ENCODE data around the gene ETS1.

Gene ETS1

DNA sequence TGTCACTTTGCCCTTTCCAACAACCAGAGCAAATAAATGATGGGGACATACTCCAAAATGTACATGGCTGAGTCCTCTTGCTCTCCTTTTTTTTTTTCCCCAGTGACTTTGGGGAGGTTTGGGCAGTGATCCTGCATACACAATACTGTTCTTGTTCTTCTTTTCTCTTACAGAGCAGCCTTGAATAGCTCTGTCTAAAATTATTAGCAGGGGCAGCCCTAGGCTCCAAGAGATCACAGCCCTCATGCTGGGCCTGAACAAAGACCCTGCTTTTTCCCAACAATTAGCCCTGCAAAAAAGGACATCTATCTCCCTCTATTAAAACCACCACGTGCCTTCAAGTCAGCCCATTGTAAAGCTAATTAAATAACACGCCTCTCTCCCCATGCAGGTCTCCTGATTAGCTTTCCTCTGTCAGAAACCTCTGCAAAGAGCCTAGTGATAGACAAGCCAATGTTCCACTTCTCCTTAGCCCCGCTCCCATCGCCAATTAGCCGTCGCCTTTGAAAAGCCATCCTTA, 54.7 kb downstream of the ETS1 start:
- no peak for DNase-seq

DNA sequence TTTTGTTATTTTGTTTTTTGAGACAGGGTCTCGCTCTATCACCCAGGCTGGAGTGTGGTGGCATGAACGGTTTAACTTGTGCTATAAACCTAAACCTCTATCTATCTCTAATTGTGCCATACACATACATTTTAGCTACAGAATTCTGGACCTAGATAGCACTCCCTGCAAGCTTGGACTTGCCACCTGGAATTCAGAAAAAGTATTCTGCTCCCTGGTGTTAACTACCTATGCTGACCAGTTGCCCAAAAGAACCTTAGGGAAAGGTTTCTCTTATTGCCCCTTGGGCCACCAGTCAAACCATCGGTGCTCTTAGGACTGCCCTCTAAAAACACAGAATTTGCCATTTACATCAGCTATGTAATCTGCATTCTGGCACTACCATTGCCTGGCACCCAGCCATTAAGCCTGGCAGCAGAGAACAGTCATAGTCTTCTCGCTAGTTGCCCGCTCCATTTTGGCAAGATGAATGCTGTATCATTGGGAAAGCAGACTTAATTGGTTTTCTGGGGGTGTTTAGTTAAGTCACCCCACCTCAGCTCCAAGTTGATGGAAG, 55.3 kb downstream of the ETS1 start:
- DNase-seq: no peak

DNA sequence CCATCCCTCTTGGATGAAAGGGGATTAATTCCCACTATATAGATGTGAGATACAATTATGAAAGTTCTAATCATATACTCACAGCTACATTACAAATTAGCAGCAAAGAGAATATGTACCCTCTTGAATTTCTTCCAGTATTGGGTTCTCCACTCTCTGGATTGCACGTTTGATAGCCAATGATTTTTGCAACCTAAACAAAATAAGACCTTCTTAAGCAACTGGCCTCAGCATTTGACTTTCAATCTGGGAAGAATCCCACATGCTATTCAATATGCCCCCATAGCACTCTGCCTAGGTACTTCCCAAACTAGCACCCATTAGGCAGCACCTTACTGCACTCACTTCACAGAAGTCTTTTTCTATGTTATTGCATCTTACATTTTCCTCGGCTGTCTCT, 55.8 kb downstream of the ETS1 start:
- no peak for DNase-seq

GRCh38 chr11:128530118-128531074, 57.0 kb downstream of the ETS1 start:
- no peak for DNase-seq

- no peak for DNase-seq
Observed at GRCh38 chr11:128528294-128528693, 59.1 kb downstream of the ETS1 start.

DNA sequence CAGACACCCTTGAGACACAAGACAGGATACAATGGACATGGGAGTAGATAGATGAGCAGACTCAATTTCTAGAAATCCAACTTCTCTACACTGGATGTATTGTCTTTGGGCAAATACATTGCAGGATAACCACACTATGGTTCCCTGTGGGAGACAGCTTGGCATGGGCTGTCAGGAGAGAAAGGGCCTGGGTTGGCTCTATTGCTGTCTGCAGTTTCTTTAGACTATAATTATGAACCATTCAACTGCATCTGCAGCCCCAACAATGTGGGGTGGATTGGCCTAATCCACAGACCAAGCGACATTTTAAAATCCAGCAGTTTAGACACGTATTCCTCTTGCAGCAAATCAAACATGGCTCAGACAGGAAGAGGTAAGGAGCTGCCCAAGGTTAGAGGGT, 60.3 kb downstream of the ETS1 start:
- DNase-seq: no peak

GRCh38 chr11:128525411-128526243, 61.7 kb downstream of the ETS1 start:
- peak; percentile 84 for DNase-seq

GRCh38 chr11:128524172-128524571, 63.2 kb downstream of the ETS1 start:
- DNase-seq: peak; percentile 6

DNA sequence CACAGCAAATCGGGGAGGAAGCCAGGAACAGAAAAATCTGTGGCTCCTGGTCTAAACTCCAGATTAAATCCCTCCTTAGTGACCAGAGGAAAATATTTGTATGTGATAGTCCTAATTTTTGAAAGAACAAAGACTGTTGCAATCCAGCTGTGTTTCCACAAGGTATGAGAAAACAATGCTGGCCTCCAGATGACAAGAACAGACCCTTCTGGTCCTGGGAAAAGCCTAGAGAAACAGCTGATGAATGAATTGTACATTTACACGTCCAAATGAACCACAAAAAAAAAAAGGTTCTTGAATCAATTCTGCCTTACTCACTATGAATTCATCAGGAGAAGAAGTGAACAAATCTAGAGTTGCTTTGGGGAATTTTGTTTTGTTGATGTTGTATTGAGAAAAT, 63.7 kb downstream of the ETS1 start:
- peak; percentile 18 for DNase-seq

DNA sequence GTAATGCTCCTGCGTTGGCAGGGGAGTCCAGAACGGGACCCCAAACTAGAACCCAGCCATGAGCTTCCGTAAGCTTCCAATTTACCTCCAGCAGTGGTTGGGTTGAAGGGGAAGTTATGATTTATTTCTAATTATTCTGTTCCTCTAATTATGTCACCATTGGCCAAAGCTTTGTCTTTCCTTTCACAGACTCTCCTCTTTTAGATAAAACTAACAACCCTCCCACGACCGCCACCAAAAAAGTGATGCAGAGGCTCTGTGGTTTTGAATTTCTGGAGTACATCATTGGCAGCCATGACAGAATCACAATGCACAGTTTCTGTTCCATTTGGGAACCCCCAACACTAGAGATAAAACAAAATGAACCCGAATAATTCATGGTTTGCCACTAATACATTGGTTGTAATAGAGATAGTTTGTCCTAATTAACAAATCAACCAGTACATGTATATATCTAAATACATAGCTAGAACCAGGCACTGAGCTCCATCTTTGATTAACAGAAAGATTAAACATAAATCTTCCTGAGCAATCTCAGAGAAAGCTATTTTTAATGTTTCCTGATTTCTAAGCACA, 64.3 kb downstream of the ETS1 start:
- peak; percentile 77 for DNase-seq

DNA sequence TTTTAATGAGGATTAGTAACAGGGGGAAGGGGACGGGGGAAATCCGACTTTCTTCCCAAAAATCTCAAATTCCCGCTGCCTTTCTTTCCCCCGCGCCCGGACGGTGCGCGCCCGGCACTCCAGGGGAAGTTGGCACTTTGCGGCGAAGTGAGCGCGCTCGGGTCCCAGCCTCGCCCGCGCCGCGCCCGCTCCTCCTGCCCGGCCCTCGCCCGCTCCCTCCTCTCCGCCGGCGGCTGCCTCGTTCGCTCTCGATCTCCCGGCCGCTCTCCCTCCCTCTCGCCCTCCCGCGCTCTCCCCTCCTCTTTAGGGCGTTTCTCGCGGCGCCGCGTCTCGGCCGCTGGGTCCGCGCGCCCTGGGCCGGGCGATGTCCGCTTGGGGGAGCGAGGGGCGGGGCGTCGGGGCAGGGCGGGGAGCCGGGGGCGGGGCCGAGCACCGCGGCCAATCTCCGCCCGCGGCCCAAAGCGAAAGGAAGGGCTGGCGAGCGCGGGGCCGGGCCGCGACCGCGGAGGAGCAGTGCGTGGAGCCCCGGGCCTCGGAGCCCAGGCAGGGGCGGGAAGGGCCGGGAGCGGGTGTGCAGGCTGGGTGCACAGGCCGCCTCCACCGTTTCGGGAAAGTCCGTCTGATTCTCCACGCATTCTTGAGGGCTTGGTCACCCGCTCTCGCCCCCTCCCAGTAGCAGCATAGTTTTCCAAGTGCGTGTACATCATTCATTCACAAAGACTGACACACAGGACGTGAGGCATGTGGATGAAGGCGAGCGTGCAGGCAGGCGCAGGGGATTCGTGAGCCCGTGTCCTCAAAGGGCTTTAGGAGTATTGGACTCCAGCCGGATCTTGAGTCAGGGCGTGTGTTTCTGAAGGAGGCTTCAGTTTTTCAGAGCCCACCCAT, 65.1 kb downstream of the ETS1 start:
- DNase-seq: peak; percentile 93

GRCh38 chr11:128521682-128522054, 65.7 kb downstream of the ETS1 start:
- no peak for DNase-seq

DNA sequence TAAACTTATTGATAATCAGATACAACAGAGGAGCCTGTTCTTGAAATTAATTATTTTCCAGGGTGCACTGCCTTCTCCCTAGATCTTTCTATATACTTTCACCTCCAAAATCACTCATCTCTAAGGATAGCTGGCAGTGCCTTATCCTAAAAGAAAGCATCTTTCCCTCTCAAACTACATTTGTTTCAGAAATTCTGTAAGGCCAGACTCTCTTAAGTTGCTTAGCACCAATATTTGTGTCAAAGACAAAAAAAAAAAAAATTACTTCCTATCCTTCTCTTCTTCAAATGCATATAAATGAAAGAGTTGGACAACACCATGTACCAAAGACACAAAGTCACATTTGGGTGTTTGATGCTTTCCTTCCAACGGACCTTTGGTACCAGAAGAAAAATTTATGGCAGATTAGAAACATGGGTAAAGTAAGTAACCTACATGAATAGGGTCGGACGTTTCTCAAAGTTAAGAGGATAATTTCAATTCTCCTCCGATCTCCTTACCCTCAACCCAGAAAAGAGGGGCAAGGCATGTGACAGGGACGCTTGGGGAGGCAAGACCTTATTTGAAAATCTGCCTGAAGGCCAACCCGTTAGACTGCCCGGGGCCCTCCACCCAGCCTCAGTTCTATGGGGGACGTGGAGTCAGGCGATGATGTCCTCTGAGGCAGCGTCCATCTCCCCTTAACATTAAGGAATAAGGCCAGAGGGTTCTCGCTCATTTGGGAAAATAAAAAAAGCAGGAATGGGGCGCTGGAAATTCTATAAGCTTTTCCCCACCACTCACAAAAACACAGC, 66.3 kb downstream of the ETS1 start:
- DNase-seq: peak; percentile 46

- DNase-seq: peak; percentile 65
Observed at GRCh38 chr11:128520206-128520887, 67.0 kb downstream of the ETS1 start.

DNA sequence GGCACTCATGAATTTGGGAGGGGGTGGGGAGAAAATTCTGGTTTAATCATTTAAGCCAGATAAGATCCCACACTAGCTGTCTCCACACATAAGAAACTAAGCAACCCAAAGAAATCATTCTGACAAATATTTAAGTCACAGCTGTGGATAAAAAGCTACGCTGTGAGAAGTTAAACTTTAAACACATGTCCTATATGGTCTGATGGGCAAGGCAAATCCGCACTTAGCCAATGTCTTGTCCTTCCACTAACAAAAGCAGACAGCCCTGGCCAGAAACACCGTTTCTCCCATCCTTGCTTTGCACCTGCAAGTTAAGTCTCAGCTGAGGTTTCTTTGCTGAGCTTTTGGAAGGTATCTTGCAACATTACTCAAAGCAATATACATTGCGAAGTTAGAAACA, 68.0 kb downstream of the ETS1 start:
- DNase-seq: peak; percentile 36

DNA sequence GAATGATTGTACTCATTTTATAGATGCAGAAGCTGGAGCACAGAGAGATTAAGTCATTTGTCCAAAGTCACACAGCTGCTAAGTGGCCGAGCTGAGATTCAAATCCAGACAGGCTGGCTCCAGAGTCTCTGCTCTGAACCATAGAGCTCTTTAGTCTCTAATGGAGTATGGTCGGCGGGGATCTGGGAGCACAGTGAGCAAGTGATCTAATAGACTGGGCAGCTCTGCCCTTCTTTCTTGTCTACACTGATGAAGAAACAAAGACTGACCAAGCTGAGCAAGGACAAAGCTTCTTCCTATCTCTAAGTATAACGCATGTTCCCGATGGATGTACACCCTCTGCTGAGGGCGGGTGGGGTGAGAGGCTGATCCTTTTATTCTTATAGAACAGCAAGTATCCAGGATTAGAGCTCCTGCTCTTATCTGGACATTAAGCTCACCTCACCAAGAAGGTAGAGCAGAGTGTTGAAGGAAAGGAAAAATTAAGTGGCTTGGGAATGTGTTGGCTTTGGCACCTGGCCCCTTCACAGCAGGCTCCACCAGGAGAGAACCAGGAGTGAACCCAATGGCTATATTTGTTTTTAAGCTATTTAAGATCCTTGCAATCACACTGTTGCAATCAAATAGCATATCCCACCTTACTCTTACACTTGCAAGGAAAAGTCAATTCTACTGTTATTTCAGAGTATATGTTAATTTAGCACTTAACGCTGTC, 68.7 kb downstream of the ETS1 start:
- DNase-seq: peak; percentile 21

- DNase-seq: peak; percentile 33
Observed at GRCh38 chr11:128517451-128518230, 69.7 kb downstream of the ETS1 start.

DNA sequence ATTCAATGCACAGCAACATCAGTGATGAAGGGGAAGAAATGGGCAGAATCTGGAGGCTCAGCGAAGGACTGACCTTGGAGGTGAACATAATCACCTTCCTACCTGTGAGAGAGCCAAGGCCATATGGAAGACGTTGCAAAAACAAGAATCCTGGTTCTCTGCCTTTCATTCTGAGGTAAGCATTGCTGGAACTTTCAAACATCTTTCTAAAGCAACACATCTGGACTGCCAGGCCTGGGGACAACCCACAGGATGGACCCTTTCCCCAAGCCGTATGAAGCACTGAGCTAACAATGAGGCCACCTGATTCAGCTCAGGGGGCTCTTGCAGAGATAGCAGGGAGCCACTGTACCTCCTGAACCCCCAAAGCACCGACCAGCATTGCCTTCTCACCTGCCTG, 70.5 kb downstream of the ETS1 start:
- peak; percentile 5 for DNase-seq
